HG03039 (cell line): ENCODE results near the gene CDC34.

Source experiments
- ATAC-seq: cut with Tn5 transposase; IDR thresholded peaks from one replicate; pipeline ENCODE4 v1.9.1; 2021; ENCODE audit warnings: mild to moderate bottlenecking, moderate library complexity; ENCODE audit not compliant: unreplicated experiment

The CDC34 gene

GRCh38 chr19:540867-541637, 9.5 kb downstream of the CDC34 start:
- no peak for ATAC-seq

GRCh38 chr19:541699-542098, 10.1 kb downstream of the CDC34 start:
- ATAC-seq: no peak

GRCh38 chr19:542173-542866, 10.8 kb downstream of the CDC34 start:
- no peak for ATAC-seq

DNA sequence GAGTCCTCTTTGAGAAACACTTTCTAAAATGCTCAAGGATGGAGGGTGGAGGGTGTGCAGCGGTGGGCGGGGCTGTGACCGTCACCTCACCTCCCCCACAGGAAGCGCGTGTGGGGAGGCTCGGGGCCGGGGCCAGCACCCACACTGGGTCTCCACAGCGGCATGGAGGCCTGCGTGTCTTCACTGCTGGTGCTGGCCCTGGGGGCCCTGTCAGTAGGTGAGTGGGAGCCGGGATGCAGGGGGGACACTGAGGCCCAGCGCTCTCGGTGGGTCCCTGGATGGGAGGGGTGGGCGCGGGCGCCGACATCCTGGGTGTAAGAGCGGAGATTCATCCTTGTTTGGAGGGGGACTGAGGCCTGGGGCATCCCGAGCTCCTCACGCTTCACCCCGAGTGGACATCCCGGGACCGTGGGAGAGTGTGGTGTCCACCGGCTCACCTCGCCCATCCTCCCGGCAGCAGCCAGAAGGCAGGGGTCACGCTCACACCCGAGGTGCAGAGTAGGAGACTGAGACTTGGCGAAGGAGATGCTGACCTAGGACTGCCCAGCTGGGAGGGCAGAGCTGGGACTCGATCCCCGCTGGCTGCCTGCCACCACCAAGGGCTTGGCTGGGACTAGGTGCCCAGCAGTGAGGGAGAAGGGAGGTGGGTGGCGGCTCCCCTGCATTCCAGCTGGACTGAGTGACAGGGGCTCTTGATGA, 12.5 kb downstream of the CDC34 start, which contains the start of gene GZMM:
GZMM (plus strand) TSS at position 144 of the 699 bp plus-strand sequence; CDS start at position 163, 19 bp downstream.
- ATAC-seq: no peak

DNA sequence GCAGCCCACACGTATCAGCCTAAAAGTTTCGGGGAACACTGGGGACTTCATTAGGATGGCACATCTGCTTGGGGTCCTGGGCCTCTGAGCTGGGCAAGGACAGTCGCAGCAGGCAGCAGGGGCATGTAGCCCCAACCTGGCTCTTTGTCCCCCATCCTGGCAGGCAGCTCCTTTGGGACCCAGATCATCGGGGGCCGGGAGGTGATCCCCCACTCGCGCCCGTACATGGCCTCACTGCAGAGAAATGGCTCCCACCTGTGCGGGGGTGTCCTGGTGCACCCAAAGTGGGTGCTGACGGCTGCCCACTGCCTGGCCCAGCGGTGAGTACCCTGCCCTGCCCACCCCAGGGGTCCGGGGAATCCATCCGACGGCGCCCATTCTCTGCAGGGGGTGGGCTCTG, 15.6 kb downstream of the CDC34 start:
- ATAC-seq: no peak

DNA sequence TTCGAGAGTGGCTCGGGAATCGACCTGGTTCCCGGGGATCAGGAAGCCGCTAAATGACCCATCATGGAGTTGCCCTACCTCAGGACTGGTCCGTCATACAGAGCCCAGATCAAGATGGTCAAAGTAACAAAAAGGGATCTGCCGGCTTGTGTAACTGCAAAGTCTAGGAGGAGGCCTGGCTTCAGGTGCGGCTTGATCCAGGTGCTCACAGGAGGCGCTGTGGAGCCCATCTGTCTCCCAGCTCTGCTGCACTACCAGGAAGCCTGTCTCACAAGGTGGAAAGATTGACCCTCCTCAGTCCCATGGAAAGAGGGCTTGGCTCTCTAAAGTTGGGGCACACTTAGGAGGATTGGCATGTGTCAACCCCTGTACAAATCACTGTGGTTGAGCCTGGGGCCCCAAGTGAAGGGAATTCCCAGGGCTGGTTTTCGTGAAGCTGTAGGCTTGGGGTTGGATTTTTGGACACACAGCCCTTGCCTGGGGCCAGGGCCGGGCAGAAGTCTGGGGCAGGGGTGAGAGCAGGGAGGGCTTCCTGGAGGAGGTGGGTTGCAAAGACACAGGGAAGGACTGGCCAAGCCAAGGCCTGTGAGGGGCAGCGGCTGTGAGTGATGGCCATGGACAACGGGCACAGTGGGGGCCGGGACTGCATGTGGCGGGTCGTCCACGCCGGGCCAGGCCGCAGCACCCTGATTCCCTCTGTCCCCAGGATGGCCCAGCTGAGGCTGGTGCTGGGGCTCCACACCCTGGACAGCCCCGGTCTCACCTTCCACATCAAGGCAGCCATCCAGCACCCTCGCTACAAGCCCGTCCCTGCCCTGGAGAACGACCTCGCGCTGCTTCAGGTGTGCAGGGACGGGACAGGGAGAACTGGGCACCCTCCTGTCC, 16.5 kb downstream of the CDC34 start:
- no peak for ATAC-seq

GRCh38 chr19:548886-549830, 17.6 kb downstream of the CDC34 start:
- no peak for ATAC-seq

GRCh38 chr19:554817-555216, 23.3 kb downstream of the CDC34 start:
- ATAC-seq: no peak

DNA sequence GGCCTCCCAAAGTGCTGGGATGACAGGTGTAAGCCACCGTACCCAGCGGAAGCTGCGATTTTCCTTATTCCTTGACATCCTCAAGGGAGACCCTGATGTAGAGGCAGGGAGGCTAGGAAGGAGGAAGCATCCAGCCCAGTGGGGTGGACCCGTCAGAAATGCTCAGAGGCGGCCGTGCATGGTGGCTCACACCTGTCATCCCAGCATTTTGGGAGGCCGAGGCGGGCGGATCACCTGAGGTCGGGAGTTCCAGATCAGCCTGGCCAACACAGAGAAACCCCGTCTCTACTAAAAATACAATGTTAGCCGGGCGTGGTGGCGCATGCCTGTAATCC, 23.9 kb downstream of the CDC34 start:
- ATAC-seq: no peak

GRCh38 chr19:556611-557382, 25.2 kb downstream of the CDC34 start:
- no peak for ATAC-seq

- ATAC-seq: no peak
Observed at GRCh38 chr19:558770-559439, 27.3 kb downstream of the CDC34 start.

DNA sequence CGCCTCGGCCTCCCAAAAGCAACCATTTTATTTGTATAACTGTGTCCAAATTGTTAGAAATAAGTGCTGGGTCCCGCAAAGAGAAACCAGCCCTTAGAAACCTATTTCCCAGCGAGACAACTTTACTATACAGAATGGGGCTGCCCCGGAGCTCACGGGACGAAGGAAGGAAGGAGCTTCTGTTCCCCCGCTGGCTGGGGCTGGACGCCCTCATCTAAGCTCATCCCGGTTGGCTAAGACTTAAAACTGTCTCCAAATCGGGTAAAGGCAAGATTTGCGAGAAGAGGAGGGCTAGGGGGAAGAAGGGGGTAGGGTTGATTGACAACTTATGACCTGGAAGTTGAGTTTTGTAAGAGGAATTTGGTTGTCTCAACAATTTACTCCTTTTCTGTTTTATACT, 28.6 kb downstream of the CDC34 start:
- ATAC-seq: no peak

DNA sequence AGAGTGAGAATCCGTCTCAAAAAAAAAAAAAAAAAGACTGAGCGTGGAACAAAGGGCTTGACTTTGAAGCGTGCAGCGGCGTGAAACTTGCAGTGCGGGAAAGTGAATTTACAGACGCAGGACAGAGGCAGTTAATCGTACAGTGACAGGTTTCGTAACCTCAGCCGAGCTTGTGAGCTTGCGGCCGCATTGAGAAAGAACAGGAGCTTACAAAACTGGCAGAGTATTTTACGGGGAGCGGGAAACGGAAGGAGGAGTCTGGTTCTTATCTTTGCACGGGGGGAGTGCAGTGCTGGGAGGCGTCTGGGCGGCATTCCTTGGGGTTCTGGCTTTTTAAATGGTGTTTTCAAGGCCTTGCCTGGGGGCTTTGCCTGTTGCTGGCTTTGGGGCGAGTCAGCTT, 34.8 kb downstream of the CDC34 start:
- no peak for ATAC-seq

- ATAC-seq: no peak
Observed at GRCh38 chr19:566844-567243, 35.3 kb downstream of the CDC34 start.

DNA sequence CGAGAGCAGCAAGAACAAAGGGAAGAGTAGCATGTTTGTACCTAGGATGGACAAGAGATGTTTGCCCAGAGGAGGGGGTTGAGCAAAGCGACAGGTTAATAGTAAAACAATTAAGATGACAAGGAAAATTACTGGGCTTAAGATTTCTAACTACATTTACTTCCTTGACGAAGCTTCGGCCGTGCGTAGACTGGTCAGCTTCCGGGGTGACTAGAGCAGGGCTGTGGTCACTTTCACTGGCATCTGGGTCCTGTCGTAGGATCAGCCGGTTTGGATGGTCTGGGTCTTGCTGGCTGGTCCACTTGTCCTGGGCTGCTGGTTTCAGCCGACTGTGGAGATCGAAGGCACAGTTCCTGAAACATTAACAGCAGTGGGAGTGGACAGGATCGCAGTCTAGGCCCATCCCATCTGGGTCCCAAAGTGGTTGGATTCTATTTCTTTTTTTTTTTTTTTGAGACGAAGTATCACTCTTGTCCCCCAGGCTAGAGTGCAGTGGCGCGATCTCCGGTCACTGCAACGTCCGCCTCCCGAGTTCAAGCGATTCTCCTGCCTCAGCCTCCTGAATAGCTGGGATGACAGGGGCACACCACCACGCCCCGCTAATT, 35.8 kb downstream of the CDC34 start:
- no peak for ATAC-seq

DNA sequence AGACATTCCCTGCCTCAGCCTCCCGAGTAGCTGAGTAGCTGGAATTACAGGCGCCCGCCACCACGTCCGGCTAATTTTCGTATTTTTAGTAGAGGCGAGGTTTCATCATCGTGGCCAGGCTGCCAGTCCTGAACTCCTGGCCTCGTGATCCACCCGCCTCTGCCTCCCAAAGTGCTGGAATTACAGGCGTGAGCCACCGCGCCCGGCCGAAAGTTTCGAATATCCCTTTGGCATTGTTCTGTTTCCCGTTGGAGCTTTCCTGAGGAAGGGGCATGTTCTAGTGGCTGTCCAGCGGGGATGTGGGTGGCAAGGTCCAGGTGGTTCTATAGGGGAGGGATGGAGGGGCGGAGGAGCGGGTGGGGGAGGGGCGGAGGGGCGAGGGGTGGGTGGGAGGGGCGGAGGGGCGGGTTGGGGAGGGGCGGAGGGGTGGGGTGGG, 38.7 kb downstream of the CDC34 start:
- no peak for ATAC-seq

- ATAC-seq: no peak
Observed at GRCh38 chr19:570937-571565, 39.5 kb downstream of the CDC34 start.

- ATAC-seq: no peak
Observed at GRCh38 chr19:571566-571974, 40.0 kb downstream of the CDC34 start.
